GM19238 (cell line): ENCODE data around the gene IFNL1.
"Not testable (repeated sequence)": the region's sequence is repeated elsewhere in the genome, so short reads cannot be mapped to it uniquely, and the experiment has no call there.

Source experiments
- DNase-seq: peaks from one replicate; pipeline ENCODE4 v3.0.0; 2011; ENCODE audit warnings: low spot score; ENCODE audit not compliant: insufficient read length

Gene IFNL1

DNA sequence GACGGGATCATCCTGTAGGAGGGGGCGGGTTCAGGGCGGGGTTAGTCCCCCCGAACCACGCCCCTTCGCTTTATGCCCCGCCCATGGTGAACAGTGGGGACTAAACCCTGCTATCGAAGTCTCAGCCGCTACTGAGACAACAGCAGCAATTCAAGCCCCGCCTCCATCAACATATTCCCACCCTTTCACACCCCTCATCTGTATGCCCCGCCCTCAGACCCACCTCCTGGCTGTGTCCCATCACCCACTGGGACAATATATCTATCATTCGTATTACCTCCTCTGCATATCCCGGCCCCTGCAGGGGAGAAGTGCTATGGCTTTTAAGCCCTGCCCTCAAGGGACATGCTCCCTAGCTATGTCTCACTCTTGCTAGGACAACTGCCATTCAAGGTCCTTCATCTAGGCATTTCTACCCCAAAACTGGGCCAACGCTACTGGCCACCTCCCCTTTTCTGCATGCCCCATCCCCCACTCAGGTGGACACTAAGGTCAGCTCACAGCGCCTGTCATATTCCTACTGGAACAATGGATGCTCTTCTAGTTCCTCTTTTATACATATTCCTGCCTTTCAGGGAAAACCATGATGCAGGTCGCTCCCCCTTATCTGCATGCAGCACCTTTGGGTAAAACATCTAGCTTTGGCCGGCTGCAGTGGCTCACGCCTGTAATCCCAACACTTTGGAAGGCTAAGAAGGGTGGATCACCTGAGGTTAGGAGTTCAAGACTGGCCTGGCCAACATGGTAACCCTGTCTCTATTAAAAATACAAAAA is 12.5 kb downstream of the IFNL1 start:
- DNase-seq, result no peak

DNA sequence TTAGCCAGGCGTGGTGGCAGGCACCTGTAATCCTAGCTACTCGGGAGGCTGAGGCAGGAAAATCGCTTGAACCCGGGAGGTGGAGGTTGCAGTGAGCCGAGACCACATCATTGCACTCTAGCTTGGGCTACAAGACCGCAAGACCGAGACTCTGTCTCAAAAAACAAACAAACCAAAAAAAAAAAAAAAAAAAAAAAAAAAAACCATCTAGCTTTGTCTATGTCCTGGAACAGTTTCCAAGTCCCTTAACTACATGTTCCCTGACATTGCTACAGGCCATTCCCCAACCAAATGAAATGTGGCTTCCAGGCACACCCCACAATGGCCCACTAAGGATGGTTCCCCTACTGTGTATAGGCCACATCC is 13.1 kb downstream of the IFNL1 start:
- DNase-seq, result not testable (repeated sequence)

DNA sequence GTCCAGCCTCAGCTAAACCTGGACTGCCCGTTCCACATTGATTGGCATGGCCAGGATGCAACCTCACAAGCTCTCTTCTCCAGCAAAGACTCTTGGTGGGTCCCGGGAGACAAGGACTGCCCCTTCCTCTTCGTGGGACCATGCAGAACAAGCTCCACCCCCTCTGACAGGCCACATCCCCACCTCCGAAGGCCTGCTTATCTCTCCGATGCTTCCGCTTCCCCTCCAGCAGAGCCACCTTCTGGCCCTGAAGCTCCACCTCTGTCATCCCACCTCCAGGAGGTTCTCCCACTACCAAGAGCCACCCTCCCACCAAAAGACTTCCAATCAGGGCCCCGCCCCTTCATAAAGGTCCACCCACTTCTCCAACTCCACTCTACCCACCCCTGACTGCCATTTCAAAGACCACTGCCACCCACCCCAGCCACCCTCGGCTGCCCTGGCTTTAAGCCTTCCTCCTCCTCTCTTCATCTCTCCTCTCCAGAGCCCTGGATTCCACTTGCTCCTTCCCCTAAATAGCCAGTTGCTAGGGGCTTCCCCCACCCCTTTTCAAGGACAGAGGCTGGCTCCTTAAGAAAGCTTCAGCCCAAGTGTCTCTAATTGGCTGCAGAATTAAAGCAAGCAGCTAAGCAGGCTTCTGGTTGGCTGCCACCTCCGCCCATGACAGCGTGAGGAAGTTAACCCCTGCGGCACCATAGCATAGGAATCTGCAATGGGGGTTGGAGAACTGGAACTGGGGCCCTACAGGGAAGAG is 14.5 kb downstream of the IFNL1 start:
- no peak for DNase-seq

DNA sequence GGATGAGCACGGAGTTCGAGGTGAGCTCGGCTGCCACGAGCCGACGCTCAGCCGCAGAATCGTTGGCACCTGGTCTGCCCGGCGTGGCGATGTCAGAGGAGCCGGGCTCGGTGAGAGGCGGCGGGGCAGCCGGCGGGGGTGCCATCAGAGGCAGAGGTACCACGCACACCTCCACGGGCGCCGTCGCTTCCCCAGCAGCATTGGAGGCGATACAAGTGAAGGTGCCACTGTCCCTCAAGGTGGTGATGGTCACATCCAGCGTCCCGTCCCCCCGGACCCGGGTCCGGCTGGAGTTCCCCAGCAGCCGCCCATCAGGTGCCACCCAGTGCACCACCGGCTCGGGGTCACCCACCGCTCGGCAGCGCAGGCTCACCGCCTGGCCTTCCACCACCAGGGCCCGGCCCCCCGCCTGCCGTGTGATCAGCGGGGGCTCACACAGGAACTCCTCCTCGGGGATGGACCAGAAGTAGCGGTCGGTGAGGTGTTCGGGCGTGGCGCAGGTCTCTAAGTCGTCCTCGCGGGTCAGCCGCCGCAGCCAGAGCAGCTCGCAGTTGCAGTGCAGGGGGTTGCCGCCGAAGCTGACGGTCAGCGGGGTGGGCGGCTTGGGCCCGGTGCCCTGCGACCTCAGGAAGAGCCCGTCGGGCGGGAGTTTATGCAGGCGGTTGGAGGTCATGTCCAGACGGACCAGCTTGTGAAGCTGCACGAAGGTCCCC is 18.0 kb downstream of the IFNL1 start:
- no peak for DNase-seq

DNA sequence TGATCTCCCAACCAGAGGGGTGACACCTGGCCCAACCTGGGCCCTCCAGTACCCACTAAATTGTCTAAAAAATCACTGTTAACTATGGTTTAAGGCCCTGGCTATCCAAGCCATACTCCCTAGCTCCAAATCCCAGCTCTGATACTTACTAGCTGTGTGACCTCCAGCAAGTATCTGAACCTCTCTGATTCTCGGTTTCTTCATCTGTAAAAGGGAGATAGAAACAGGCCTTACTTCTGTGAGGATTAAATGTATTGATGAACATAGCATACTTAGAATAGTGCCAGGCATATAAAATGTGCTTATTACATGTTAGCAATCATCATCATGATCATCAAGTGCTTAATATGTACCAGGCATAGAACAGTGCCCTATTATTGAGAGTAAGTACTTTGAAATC is 19.7 kb downstream of the IFNL1 start:
- DNase-seq, result no peak

DNA sequence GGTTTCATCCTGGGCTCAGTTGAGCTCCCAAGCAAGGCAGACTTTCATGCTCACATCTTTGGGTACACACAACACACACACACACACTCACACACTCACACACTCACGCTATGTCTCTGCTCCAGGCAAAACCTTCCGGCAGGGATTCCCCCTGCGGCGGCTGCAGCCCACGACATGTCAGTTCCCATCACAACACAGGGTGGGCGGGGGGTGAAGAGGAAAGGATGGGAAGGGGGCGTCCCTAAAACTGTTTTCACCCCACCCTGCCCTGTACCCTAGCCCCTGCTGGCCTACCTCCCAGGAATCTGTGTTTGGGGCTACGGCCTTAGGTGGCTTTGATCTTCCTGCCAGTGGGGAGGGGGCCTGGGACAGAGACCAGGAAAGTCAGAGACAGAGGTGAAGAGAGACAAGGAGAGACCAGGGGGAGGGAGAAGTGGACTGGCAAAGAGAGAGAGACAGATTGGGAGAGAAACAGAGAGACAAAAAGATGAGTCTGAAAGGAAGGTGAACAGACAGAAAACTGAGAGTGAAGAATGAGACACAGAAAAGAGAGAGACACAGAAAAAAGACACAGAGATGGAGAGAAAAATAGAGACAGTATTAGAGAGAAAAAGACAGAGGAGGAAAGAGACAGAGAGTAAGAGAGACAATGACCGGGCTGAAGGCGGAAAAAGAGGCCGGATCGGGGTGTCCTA is 20.6 kb downstream of the IFNL1 start:
- DNase-seq, result no peak

DNA sequence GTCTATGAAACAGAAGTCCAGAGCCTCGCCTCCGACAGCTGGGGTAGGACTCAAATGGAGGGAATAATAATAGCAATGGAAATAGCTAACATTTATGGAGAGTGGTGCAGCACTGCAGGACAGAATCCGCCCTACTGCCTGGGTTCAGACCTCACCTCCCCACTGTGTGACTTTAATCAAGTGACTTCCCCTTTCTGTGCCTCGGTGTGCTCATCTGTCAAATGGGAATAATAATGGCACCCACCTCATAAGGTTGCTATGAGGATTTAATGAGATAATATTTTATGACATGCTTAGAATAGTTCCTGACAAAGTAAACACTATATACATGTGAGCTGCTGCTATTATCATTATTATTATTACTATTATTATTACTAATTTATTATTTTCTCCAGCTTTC is 21.3 kb downstream of the IFNL1 start:
- no peak for DNase-seq

DNA sequence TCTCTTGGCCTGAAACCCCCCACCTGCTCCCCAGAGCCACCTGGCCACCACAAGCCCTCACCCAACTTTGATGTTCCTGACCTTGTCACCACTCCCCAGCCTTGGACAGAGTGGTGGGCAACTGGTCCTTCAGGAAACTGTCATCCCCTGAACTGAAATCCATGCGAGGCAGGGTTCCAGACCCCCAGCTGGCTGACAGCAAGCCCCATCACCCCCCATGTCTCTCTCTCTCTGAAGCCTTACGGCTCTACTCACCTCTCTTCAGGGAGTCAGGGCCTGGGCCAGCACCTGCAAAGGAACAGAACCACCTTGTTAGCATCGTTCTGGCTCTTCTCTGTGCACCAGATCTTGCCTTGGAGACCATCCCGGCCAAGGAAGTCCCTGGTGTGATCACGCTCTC is 21.9 kb downstream of the IFNL1 start:
- no peak for DNase-seq

DNA sequence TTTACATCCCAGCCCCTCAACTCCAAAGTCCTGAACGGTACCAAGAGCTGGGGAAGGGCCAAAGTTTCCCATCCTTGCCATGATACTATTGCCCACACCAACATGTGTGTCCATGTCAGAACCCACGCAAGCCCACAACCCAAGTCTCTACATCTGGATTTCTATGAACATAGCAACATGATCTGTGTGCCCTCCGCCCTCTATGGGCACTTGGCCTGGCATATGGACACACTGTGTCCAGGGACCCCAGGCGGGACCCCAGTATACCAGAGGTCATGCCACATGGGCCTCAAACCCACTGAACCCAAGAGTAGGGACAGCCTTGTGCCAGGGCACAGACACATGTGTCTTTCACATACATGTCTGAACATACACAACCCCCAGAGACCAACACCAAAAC is 22.5 kb downstream of the IFNL1 start:
- no peak for DNase-seq

DNA sequence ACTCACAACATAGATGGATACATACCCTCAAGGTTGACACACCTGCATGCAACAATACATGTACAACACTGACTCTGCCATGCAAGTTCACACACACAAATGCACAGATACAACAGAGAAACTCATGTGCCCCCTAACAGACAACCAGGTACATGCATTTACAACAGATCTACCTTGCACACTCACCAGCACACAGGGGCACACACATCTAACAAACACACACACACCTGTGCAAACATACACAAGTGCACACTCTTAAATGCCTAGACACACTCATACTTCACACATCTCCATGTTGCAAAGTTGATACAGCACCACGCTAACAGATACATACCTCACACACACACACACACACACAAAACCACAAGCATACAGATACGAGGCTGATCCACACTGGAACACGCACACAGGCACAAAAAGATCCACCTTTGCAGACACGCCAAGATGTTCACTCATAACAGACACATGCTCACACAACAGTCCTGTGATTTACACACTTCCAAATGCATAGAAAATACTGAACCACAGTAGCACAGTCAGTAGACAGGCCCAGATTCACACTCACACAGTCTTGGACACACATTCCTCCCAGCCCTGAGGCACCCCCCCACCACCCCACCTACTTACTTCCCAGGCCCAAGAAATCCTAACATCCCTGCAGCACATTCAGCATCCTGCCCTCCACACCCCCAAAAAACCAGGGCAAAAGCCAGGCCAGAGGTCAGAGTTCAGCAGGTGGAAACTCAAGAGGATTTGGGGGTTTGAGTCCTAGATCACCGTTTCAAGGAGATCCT is 23.1 kb downstream of the IFNL1 start:
- DNase-seq, result no peak

DNA sequence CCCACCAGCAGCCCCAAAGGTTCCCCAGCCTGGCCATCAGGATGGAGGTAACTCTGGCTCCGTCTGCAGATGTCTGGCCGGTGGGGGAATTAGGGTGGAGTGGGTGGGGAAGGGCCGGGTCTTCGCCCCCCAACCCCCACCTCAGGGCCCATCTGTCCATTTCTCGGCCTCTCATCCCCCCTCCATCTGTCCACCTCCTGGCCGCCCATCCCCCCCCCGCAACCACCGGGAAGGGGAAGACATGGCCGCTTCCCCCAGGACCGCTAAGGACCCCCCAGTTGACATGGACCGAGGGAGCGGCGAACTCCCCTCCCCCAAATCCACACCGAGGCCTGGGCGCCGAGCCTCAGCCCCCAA is 23.7 kb downstream of the IFNL1 start:
- DNase-seq, result no peak

DNA sequence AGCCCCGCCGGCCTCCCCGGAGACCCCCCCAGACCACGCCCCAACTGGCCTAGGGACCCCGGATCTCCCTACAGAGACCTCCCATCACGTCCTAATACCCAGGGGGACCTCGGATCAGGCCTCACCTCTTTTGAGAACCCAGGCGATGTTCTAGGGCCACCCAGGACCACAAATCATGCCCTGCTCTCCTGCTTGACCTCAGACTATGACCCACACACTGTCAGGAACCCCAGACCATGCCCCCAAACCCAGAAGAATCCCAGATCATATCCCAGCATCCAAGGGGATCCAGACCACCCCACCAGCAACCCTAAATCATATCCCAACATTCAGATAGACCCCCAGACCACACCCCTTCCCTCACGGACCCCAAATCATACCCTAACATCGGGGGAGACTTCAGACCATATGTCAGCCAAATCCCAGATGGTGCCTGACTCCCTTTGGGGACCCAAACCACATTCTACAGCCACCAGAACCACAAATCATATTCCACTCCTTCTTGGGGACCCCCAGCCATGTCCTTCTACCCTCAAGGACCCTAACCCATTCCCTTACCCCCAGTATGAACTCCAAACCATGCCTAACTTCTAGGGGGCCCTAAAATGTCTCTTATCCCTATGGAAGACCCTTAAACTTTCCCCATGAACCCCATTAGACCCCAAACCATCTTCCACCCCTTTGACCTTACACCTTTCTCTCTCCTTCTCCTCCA is 25.1 kb downstream of the IFNL1 start:
- DNase-seq, result no peak

DNA sequence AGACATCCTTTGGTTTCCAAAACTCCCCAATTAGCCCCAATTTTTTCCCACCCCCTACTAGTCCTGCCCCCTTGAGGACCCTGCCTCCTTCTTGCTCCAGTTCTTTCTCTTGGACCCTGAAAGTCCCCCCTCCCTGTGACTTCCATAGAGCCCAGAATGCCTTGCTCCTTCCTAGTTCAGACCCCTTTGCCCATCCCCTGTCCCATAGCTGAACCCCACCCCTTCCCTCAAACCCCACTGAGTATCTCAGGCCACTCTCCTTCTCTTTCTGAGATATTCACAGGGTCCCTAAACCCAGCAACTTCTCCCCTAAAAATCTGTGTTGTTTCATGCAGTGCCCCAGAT is 25.6 kb downstream of the IFNL1 start:
- DNase-seq, result no peak

DNA sequence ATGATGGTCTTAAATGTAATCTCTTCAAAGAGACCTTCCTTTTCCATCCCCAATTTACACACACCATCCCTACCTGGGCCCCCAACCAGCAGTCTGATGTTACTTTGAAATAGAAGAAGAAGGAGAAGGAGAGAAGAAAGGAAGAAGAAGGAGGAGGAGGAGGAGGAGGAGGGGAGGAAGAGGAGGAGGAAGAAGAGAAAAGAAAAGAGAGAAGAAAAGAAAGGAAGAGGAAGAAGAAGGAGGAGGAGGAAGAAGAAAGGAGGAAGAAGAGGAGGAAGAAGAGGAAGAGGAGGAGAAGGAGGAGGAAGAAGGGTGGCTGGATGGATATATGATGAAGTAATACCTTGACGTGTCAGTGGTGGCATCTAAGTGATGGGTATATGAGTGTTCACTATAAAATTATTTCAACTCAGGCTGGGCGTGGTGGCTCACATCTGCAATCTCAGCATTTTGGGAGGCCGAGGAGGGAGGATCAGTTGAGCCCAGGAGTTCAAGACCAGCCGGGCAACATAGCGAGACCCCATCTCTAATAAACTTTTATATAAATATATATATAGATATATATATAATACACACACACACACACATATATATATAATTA is 28.1 kb downstream of the IFNL1 start:
- DNase-seq, result no peak

DNA sequence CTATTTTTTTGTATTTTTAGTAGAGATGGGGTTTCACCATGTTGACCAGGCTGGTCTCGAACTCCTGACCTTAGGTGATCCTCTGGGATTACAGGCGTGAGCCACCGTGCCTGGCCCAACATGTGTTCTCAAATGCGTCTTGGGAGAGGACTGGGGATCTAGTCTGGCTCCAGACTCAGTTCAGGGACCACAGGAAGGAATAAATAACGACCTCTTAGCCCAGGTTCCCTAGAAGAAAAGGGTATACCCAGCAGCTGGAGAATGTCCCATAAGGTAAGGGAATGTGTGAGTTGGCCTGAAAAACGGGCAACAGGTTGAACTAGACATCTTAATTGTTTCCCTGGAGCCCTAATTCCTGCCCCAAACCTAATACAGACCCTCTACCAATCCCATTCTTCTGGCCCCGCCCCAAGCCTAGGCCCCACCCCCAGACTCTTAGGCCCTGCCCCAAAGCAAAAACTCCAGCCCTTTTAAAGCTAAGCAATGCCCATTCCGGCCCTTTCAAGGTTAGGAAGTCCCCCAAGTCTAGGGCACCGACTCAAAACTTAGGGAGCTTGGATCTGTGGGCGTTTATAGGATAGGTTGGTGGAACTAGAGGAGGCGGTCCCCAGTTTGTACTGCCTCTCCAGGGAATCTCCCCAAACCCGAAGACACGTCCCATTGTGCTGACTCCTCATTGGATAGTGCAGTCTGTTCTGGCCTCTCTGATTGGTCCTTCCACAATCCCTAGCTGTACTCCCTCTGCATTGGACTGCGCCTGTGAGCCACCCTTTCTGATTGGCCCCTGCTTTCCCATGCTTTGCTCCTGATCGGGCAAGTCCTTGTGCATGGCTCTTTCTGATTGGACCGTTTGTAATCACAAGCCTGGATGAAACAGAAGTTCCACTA is 29.8 kb downstream of the IFNL1 start:
- DNase-seq, result no peak

DNA sequence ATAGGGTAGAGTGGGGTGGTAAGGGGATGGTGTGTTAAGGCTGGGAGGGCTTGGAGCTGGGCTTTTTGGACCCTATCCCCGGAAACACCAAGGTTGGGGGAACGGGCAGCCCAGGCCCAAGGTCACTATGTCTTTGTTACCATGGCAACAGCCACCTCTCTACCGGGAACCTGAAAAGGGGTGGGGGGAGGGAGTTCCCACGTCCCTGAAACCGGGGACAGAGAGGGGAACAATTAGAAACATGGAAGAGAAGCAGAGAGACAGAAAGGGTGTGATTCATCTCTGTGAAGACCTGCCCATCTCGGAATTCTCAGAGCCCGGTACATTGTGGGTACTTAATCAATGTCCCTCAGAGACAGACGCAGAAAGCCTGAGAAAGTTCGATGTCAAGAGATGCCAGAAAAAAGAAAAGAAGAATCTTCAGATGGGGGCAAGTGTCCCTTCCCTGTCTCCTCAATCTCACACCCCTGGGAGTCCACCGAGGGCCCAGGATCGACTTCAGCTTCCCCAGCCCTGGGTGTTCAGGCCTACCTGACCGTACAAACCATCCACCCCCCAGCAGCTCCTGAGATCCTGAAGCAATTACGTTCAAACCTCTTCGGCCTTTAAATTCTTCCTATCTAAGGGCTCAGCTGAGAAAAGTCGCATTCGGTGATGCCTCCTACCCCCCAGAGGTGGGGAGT is 31.3 kb downstream of the IFNL1 start:
- DNase-seq, result no peak

DNA sequence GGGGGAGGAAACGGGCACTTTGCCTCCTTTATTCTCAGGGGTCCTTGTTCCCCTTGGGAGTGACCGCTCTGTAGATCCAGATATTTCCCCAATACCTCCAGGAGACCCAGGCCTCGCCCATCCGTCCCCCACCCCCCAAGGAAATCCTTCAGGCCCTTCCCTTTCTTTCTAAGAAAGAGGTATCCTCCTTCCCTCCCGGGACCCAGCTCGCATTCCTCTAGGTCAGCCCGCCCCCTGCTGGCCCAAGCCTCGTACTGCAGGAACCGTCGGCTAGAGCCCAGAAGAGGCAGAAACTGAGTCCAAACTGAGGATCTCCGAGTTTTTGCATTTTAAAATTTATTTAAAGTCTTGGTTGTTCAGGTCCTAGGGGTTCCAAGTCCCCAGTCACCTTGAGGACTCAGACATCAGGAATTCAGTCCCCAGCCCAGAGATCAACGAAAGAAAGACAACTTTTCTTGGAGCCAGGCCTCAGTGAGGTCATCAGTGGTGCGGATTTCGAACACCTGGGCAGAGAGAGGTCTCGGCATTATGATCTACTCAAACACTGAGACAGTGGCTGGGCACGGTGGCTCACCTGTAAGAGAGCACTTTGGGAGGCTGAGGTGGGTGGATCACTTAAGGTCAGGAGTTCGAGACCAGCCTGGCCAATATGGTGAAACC is 32.0 kb downstream of the IFNL1 start:
- DNase-seq, result peak; percentile 73

DNA sequence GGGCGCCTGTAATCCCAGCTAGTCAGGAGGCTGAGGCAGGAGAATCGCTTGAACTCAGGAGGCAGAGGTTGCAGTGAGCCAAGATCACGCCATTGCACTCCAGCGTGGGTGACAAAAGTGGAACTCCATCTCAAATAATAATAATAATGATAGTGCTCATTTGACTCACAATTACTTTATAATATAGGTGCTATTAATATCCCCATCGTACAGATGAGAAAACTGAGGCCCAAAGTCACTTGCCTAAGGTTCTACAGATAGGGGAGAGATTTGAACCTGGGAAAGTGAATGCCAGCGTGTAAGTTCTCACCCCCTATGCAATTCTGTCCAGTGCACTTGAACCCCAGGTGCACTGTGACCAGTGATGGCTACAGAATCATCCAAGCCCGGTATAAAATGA is 33.7 kb downstream of the IFNL1 start:
- no peak for DNase-seq
